ENCODE data around the gene PLPP3. TPM values are rescaled to one million over a fixed set of nuclear protein-coding genes. Genes with fewer than 3 reads are reported as not detected.
A peak's percentile ranks its signal among the peaks of the same experiment; 100 is the strongest.

Gene PLPP3
- polyA plus RNA-seq, 1 of the 3 experiments (the other 2 are of a cell fraction): 32.2 TPM

DNA sequence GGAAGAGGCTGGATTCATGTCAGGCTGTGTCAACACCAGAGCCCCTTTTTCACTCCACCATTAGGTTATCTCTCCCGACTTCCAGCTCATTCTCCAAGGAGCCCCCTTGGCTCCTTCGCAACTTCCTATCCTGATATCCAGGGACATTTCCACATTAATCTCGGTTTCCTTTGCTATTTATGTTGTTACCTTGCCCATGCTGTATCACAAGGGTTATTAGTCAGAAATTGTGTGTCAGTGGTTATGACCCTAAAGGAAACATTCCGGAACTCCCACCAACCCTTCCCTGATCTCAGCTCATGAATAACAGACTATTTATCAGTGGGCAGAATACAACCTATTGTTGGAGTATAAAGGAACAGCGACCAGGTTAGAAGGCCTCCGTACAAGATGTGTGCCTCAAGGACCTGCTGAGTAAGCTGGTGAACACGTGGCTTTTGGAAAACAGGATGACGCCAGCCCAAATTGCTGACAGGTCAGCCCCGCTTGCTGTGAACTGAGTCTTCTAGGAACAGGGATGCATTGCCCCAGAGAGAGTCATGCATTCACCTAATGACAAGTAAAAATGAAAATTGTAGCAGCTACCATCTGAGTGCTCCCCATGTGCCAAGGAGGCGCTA, 121.5 kb downstream of the PLPP3 start (continued):
- TF ChIP-seq, protein P1, sequence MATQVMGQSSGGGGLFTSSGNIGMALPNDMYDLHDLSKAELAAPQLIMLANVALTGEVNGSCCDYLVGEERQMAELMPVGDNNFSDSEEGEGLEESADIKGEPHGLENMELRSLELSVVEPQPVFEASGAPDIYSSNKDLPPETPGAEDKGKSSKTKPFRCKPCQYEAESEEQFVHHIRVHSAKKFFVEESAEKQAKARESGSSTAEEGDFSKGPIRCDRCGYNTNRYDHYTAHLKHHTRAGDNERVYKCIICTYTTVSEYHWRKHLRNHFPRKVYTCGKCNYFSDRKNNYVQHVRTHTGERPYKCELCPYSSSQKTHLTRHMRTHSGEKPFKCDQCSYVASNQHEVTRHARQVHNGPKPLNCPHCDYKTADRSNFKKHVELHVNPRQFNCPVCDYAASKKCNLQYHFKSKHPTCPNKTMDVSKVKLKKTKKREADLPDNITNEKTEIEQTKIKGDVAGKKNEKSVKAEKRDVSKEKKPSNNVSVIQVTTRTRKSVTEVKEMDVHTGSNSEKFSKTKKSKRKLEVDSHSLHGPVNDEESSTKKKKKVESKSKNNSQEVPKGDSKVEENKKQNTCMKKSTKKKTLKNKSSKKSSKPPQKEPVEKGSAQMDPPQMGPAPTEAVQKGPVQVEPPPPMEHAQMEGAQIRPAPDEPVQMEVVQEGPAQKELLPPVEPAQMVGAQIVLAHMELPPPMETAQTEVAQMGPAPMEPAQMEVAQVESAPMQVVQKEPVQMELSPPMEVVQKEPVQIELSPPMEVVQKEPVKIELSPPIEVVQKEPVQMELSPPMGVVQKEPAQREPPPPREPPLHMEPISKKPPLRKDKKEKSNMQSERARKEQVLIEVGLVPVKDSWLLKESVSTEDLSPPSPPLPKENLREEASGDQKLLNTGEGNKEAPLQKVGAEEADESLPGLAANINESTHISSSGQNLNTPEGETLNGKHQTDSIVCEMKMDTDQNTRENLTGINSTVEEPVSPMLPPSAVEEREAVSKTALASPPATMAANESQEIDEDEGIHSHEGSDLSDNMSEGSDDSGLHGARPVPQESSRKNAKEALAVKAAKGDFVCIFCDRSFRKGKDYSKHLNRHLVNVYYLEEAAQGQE (IDR thresholded peaks at IDR 0.05; ENCODE audit: low read depth, low read length): no peak
- TF ChIP-seq, protein P2, sequence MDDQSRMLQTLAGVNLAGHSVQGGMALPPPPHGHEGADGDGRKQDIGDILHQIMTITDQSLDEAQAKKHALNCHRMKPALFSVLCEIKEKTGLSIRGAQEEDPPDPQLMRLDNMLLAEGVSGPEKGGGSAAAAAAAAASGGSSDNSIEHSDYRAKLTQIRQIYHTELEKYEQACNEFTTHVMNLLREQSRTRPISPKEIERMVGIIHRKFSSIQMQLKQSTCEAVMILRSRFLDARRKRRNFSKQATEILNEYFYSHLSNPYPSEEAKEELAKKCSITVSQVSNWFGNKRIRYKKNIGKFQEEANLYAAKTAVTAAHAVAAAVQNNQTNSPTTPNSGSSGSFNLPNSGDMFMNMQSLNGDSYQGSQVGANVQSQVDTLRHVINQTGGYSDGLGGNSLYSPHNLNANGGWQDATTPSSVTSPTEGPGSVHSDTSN (IDR thresholded peaks at IDR 0.05): no peak
- no peak for TF ChIP-seq YY1 (IDR thresholded peaks at IDR 0.05; ENCODE audit: low read depth)

DNA sequence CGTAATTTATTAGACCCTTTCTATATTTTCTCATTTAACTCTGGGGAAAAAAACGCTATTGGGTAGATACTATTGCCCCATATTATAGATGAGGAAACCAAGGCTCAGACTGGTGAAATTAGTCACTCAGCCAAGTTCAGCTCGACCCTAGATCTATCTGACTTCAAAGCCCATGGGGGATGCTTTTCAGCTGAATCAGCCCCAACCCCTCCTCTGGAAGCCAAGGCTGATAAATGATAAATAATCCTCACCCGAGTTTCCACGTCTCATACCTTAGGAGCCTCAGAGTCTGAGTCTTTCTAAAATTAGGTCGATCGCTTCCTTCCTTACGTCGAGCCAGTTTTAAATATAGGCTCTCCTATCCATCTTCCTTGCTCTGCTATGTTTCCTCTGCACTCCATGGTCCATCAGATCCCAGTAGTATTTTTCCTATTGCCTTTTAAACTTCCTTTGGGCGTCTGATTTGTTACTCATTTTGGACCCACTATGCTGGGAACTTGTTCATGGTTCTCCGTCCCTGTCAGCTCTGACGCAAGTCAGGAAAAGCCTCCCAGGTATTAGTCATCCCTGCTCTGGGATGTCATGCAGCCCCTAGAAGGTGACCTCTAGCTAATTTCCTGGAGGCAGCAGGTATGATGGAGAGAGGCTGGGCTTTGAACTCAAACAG, 122.8 kb downstream of the PLPP3 start:
- Histone ChIP-seq H3K27me3 (ENCODE audit: insufficient read depth) (no peaks in the 10 kb centered on the region), H3K9me2 (no peaks in the 10 kb centered on the region), H3F3A (replicated peaks; ENCODE audit: insufficient read depth) (peaks cover 7% of the 10 kb centered on the region), H3K9ac (no peak overlapping the region), H3K79me2 (ENCODE audit: insufficient read depth) (no peaks in the 10 kb centered on the region), H3K4me3 (ENCODE audit: low read depth in 2 of 2, low read length in 1 of 2) (no peak overlapping the region), H3K36me3 (replicated peaks in 1 of 2; ENCODE audit: control insufficient read depth in 1 of 2, insufficient read depth in 2 of 2, low read length in 1 of 2) (no peaks in the 10 kb centered on the region), H3K4me1 (ENCODE audit: control insufficient read depth in 1 of 2, insufficient read depth in 2 of 2, low read depth in 1 of 2, low read length in 1 of 2) (peaks cover 0 to 24% of the 10 kb centered on the region in 2 experiments; a peak in 2 of 4 replicates), H3K27ac (ENCODE audit: low read depth in 2 of 2, low read length in 1 of 2) (peak overlapping the region in 1 of 2 experiments; percentile 15; a peak in 1 of 4 replicates), H4K20me1 (ENCODE audit: insufficient read depth) (no peaks in the 10 kb centered on the region), H3K9me3 (no peaks in the 10 kb centered on the region), H3K4me2 (no peak overlapping the region), H2AFZ (ENCODE audit: low read depth) (no peak overlapping the region)
- TF ChIP-seq FOSL2 (IDR thresholded peaks at IDR 0.05; ENCODE audit: borderline replicate concordance, low read depth): peak; percentile 33; the same call in 1 of the 2 replicates
- TF ChIP-seq, protein P1 (IDR thresholded peaks at IDR 0.05; ENCODE audit: low read depth, low read length): no peak
- ChIA-PET CTCF (interaction anchor here (0.6 to 1.3 kb wide), 3 partner anchors 10 to 105 kb away, joined by 3 to 4 read pairs (median 4); no protein-coding TSS in a partner anchor), POLR2A (no interaction called here)
- 55% methylated on average over 12 of the region's 12 CpGs for WGBS (ENCODE audit: low lambda C conversion rate)
- no peak for DNase-seq

Measured in SK-N-SH (cell line).